Skin epidermis (tissue), 12 donors: Measurements from ENCODE around the gene SYF2.
"Not testable (repeated sequence)": the region's sequence is repeated elsewhere in the genome, so short reads cannot be mapped to it uniquely, and the experiment has no call there.

ENCODE experiments used
- H3K27ac ChIP-seq, 21 experiments: fragments of 200-600 bp; sonication (generic) in 11 of 21; one replicate each; pipeline ENCODE4 v1.5.0; 2020; ENCODE audit warnings: mild to moderate bottlenecking in 3 of 21, inconsistent platforms in 2 of 21, moderate library complexity in 2 of 21
- H3K4me3 ChIP-seq, 7 experiments: fragments of 200-600 bp; sonication (generic) in 2 of 7; one replicate each; pipeline ENCODE4 v1.5.0; 2020; ENCODE audit warnings: inconsistent platforms in 2 of 7, mild to moderate bottlenecking in 2 of 7, moderate library complexity in 1 of 7

SYF2 gene

GRCh38 chr1:25247024-25247828, 14.9 kb upstream of the SYF2 start, which contains the start of gene RSRP1:
Gene RSRP1 (minus strand): TSS chr1:25247454. CDS start chr1:25246963, 491 bp downstream.
- Histone ChIP-seq H3K27ac (peak within 1 kb of the TSS; percentile 90 to 100 (median 98)), H3K4me3 (peak within 1 kb of the TSS; percentile 61 to 98 (median 86))

GRCh38 chr1:25246600-25247023, 14.3 kb upstream of the SYF2 start:
- peak overlapping the region; percentile 61 to 98 (median 86) for H3K4me3 ChIP-seq
- H3K27ac ChIP-seq: peak overlapping the region; percentile 90 to 100 (median 98)

GRCh38 chr1:25245809-25246599, 13.7 kb upstream of the SYF2 start:
- peak overlapping the region in 20 of 21 experiments; percentile 95 to 100 (median 98) for H3K27ac ChIP-seq
- H3K4me3 ChIP-seq: peak overlapping the region; percentile 61 to 98 (median 86)

GRCh38 chr1:25245393-25245792, 13.1 kb upstream of the SYF2 start:
- peak overlapping the region; percentile 61 to 98 (median 86) for H3K4me3 ChIP-seq
- peak overlapping the region in 4 of 21 experiments; percentile 98 to 99 (median 98) for H3K27ac ChIP-seq

- no peak overlapping the region for H3K27ac ChIP-seq
- H3K4me3 ChIP-seq: no peak overlapping the region
These were observed 11.6 kb upstream of the SYF2 start for GRCh38 chr1:25243907-25244306.

GRCh38 chr1:25239681-25240541, 7.6 kb upstream of the SYF2 start:
- Histone ChIP-seq H3K4me3 (peak overlapping the region; percentile 29 to 44 (median 35)), H3K27ac (peak overlapping the region; percentile 3 to 94 (median 84))

GRCh38 chr1:25238046-25238445, 5.7 kb upstream of the SYF2 start:
- H3K27ac ChIP-seq: no peak overlapping the region
- H3K4me3 ChIP-seq: no peak overlapping the region

- H3K27ac ChIP-seq, H3K4me3 ChIP-seq: not testable (repeated sequence)
These were observed 4.0 kb upstream of the SYF2 start for GRCh38 chr1:25236261-25236660.

- not testable (repeated sequence) for H3K4me3 ChIP-seq, H3K27ac ChIP-seq
These were observed 3.1 kb upstream of the SYF2 start for GRCh38 chr1:25235411-25235810.

GRCh38 chr1:25232866-25233784, 823 bp upstream of the SYF2 start:
- Histone ChIP-seq H3K4me3 (peak overlapping the region; percentile 62 to 96 (median 81)), H3K27ac (peak overlapping the region; percentile 23 to 97 (median 91))

- Histone ChIP-seq H3K4me3 (no peak overlapping the region), H3K27ac (no peak overlapping the region)
These were observed 8.8 kb downstream of the SYF2 start for GRCh38 chr1:25223471-25223870.

- no peak overlapping the region for H3K4me3 ChIP-seq
- H3K27ac ChIP-seq: no peak overlapping the region
These were observed 9.7 kb downstream of the SYF2 start for GRCh38 chr1:25222606-25223005.

GRCh38 chr1:25220666-25221065, 11.6 kb downstream of the SYF2 start:
- no peak overlapping the region for H3K27ac ChIP-seq
- no peak overlapping the region for H3K4me3 ChIP-seq

- Histone ChIP-seq H3K4me3 (no peak overlapping the region), H3K27ac (no peak overlapping the region)
These were observed 12.5 kb downstream of the SYF2 start for GRCh38 chr1:25219661-25220251.

- Histone ChIP-seq H3K27ac (no peak overlapping the region), H3K4me3 (no peak overlapping the region)
These were observed 14.6 kb downstream of the SYF2 start for GRCh38 chr1:25217598-25218232.

GRCh38 chr1:25217015-25217414, 15.3 kb downstream of the SYF2 start:
- H3K4me3 ChIP-seq: no peak overlapping the region

GRCh38 chr1:25216123-25216522, 16.2 kb downstream of the SYF2 start:
- H3K27ac ChIP-seq: no peak overlapping the region

More at GRCh38 chr1:25217015-25217414, 15.3 kb downstream of the SYF2 start:
- no peak overlapping the region for H3K27ac ChIP-seq

GRCh38 chr1:25212725-25213124, 19.6 kb downstream of the SYF2 start:
- no peak overlapping the region for H3K27ac ChIP-seq
- H3K4me3 ChIP-seq: no peak overlapping the region

More at GRCh38 chr1:25216123-25216522, 16.2 kb downstream of the SYF2 start:
- no peak overlapping the region for H3K4me3 ChIP-seq
